Measurements from ENCODE around the gene PPP1R16B.

The PPP1R16B gene

GRCh38 chr20:38770546-38770945 lies 35.0 kb upstream of the PPP1R16B start:
- Histone ChIP-seq H3K4me3 (ENCODE audit: low read depth in 1 of 2, low read length in 2 of 2) (no peak overlapping the region), H3K4me1 (ENCODE audit: control insufficient read depth in 1 of 2, insufficient read depth in 2 of 2, low read length in 2 of 2) (no peaks in the 10 kb centered on the region), H3K36me3 (ENCODE audit: control insufficient read depth in 1 of 2, insufficient read depth in 2 of 2, low read length in 2 of 2) (peaks cover 34 to 71% of the 10 kb centered on the region in 2 donors), H3K27me3 (ENCODE audit: control insufficient read depth in 1 of 2, insufficient read depth in 2 of 2, low read length in 2 of 2) (no peaks in the 10 kb centered on the region), H3K27ac (ENCODE audit: low read depth, low read length) (no peak overlapping the region), H3K9ac (ENCODE audit: low read depth in 1 of 2, low read length in 2 of 2) (no peak overlapping the region), H3K9me3 (ENCODE audit: control insufficient read depth in 1 of 2, low read length in 2 of 2) (peaks cover 0 to 5% of the 10 kb centered on the region in 2 donors)

- no peaks in the 10 kb centered on the region for H3K4me1 ChIP-seq (ENCODE audit: control insufficient read depth in 1 of 2, insufficient read depth in 2 of 2, low read length in 2 of 2)
- H3K27ac ChIP-seq (ENCODE audit: low read depth, low read length) = no peak overlapping the region
- H3K9ac ChIP-seq (ENCODE audit: low read depth in 1 of 2, low read length in 2 of 2) = no peak overlapping the region
- peaks cover 34 to 67% of the 10 kb centered on the region in 2 donors for H3K36me3 ChIP-seq (ENCODE audit: control insufficient read depth in 1 of 2, insufficient read depth in 2 of 2, low read length in 2 of 2)
- H3K9me3 ChIP-seq (ENCODE audit: control insufficient read depth in 1 of 2, low read length in 2 of 2) = peaks cover 0 to 5% of the 10 kb centered on the region in 2 donors
- H3K4me3 ChIP-seq (ENCODE audit: low read depth in 1 of 2, low read length in 2 of 2) = no peak overlapping the region
- H3K27me3 ChIP-seq (ENCODE audit: control insufficient read depth in 1 of 2, insufficient read depth in 2 of 2, low read length in 2 of 2) = no peaks in the 10 kb centered on the region
Observed at GRCh38 chr20:38770970-38771369, 34.5 kb upstream of the PPP1R16B start.

- H3K27ac ChIP-seq (ENCODE audit: low read depth, low read length) = no peak overlapping the region
- H3K4me3 ChIP-seq (ENCODE audit: low read depth in 1 of 2, low read length in 2 of 2) = no peak overlapping the region
- H3K4me1 ChIP-seq (ENCODE audit: control insufficient read depth in 1 of 2, insufficient read depth in 2 of 2, low read length in 2 of 2) = no peaks in the 10 kb centered on the region
- H3K9ac ChIP-seq (ENCODE audit: low read depth in 1 of 2, low read length in 2 of 2) = no peak overlapping the region
- no peaks in the 10 kb centered on the region for H3K27me3 ChIP-seq (ENCODE audit: control insufficient read depth in 1 of 2, insufficient read depth in 2 of 2, low read length in 2 of 2)
- H3K36me3 ChIP-seq (ENCODE audit: control insufficient read depth in 1 of 2, insufficient read depth in 2 of 2, low read length in 2 of 2) = peaks cover 34 to 62% of the 10 kb centered on the region in 2 donors
- H3K9me3 ChIP-seq (ENCODE audit: control insufficient read depth in 1 of 2, low read length in 2 of 2) = peaks cover 0 to 5% of the 10 kb centered on the region in 2 donors
Observed at GRCh38 chr20:38771621-38772020, 33.9 kb upstream of the PPP1R16B start.

GRCh38 chr20:38774167-38774566 lies 31.3 kb upstream of the PPP1R16B start:
- H3K9ac ChIP-seq (ENCODE audit: low read depth in 1 of 2, low read length in 2 of 2) = no peak overlapping the region
- H3K36me3 ChIP-seq (ENCODE audit: control insufficient read depth in 1 of 2, insufficient read depth in 2 of 2, low read length in 2 of 2) = peaks cover 18 to 43% of the 10 kb centered on the region in 2 donors
- H3K9me3 ChIP-seq (ENCODE audit: control insufficient read depth in 1 of 2, low read length in 2 of 2) = peaks cover 0 to 5% of the 10 kb centered on the region in 2 donors
- H3K27ac ChIP-seq (ENCODE audit: low read depth, low read length) = no peak overlapping the region
- H3K4me1 ChIP-seq (ENCODE audit: control insufficient read depth in 1 of 2, insufficient read depth in 2 of 2, low read length in 2 of 2) = no peaks in the 10 kb centered on the region
- no peaks in the 10 kb centered on the region for H3K27me3 ChIP-seq (ENCODE audit: control insufficient read depth in 1 of 2, insufficient read depth in 2 of 2, low read length in 2 of 2)
- no peak overlapping the region for H3K4me3 ChIP-seq (ENCODE audit: low read depth in 1 of 2, low read length in 2 of 2)

- no peaks in the 10 kb centered on the region for H3K27me3 ChIP-seq (ENCODE audit: control insufficient read depth in 1 of 2, insufficient read depth in 2 of 2, low read length in 2 of 2)
- H3K4me3 ChIP-seq (ENCODE audit: low read depth in 1 of 2, low read length in 2 of 2) = no peak overlapping the region
- H3K4me1 ChIP-seq (ENCODE audit: control insufficient read depth in 1 of 2, insufficient read depth in 2 of 2, low read length in 2 of 2) = no peaks in the 10 kb centered on the region
- no peak overlapping the region for H3K9ac ChIP-seq (ENCODE audit: low read depth in 1 of 2, low read length in 2 of 2)
- H3K9me3 ChIP-seq (ENCODE audit: control insufficient read depth in 1 of 2, low read length in 2 of 2) = peaks cover 0 to 5% of the 10 kb centered on the region in 2 donors
- H3K36me3 ChIP-seq (ENCODE audit: control insufficient read depth in 1 of 2, insufficient read depth in 2 of 2, low read length in 2 of 2) = peaks cover 12 to 26% of the 10 kb centered on the region in 2 donors
- H3K27ac ChIP-seq (ENCODE audit: low read depth, low read length) = no peak overlapping the region
Observed at GRCh38 chr20:38776363-38776762, 29.1 kb upstream of the PPP1R16B start.

GRCh38 chr20:38779247-38780097 lies 26.0 kb upstream of the PPP1R16B start:
- Histone ChIP-seq H3K27ac (ENCODE audit: low read depth, low read length) (no peak overlapping the region), H3K4me1 (ENCODE audit: control insufficient read depth in 1 of 2, insufficient read depth in 2 of 2, low read length in 2 of 2) (no peaks in the 10 kb centered on the region), H3K27me3 (ENCODE audit: control insufficient read depth in 1 of 2, insufficient read depth in 2 of 2, low read length in 2 of 2) (no peaks in the 10 kb centered on the region), H3K4me3 (ENCODE audit: low read depth in 1 of 2, low read length in 2 of 2) (no peak overlapping the region), H3K9ac (ENCODE audit: low read depth in 1 of 2, low read length in 2 of 2) (no peak overlapping the region), H3K36me3 (ENCODE audit: control insufficient read depth in 1 of 2, insufficient read depth in 2 of 2, low read length in 2 of 2) (no peaks in the 10 kb centered on the region), H3K9me3 (ENCODE audit: control insufficient read depth in 1 of 2, low read length in 2 of 2) (no peaks in the 10 kb centered on the region)

- H3K27me3 ChIP-seq (ENCODE audit: control insufficient read depth in 1 of 2, insufficient read depth in 2 of 2, low read length in 2 of 2) = no peaks in the 10 kb centered on the region
- no peaks in the 10 kb centered on the region for H3K4me1 ChIP-seq (ENCODE audit: control insufficient read depth in 1 of 2, insufficient read depth in 2 of 2, low read length in 2 of 2)
- no peaks in the 10 kb centered on the region for H3K36me3 ChIP-seq (ENCODE audit: control insufficient read depth in 1 of 2, insufficient read depth in 2 of 2, low read length in 2 of 2)
Observed at GRCh38 chr20:38782275-38782674, 23.2 kb upstream of the PPP1R16B start.

GRCh38 chr20:38787870-38788269 lies 17.6 kb upstream of the PPP1R16B start:
- no peak overlapping the region for H3K4me3 ChIP-seq (ENCODE audit: low read depth in 1 of 2, low read length in 2 of 2)
- no peaks in the 10 kb centered on the region for H3K4me1 ChIP-seq (ENCODE audit: control insufficient read depth in 1 of 2, insufficient read depth in 2 of 2, low read length in 2 of 2)
- H3K36me3 ChIP-seq (ENCODE audit: control insufficient read depth in 1 of 2, insufficient read depth in 2 of 2, low read length in 2 of 2) = no peaks in the 10 kb centered on the region

More at GRCh38 chr20:38782275-38782674, 23.2 kb upstream of the PPP1R16B start:
- no peak overlapping the region for H3K9ac ChIP-seq (ENCODE audit: low read depth in 1 of 2, low read length in 2 of 2)
- H3K27ac ChIP-seq (ENCODE audit: low read depth, low read length) = no peak overlapping the region
- no peaks in the 10 kb centered on the region for H3K9me3 ChIP-seq (ENCODE audit: control insufficient read depth in 1 of 2, low read length in 2 of 2)
- no peak overlapping the region for H3K4me3 ChIP-seq (ENCODE audit: low read depth in 1 of 2, low read length in 2 of 2)

GRCh38 chr20:38789503-38790199 lies 15.8 kb upstream of the PPP1R16B start:
- Histone ChIP-seq H3K9me3 (ENCODE audit: control insufficient read depth in 1 of 2, low read length in 2 of 2) (no peaks in the 10 kb centered on the region), H3K27ac (ENCODE audit: low read depth, low read length) (no peak overlapping the region), H3K4me3 (ENCODE audit: low read depth in 1 of 2, low read length in 2 of 2) (no peak overlapping the region), H3K9ac (ENCODE audit: low read depth in 1 of 2, low read length in 2 of 2) (no peak overlapping the region), H3K36me3 (ENCODE audit: control insufficient read depth in 1 of 2, insufficient read depth in 2 of 2, low read length in 2 of 2) (no peaks in the 10 kb centered on the region), H3K4me1 (ENCODE audit: control insufficient read depth in 1 of 2, insufficient read depth in 2 of 2, low read length in 2 of 2) (no peaks in the 10 kb centered on the region), H3K27me3 (ENCODE audit: control insufficient read depth in 1 of 2, insufficient read depth in 2 of 2, low read length in 2 of 2) (no peaks in the 10 kb centered on the region)

More at GRCh38 chr20:38787870-38788269, 17.6 kb upstream of the PPP1R16B start:
- H3K9me3 ChIP-seq (ENCODE audit: control insufficient read depth in 1 of 2, low read length in 2 of 2) = no peaks in the 10 kb centered on the region
- no peak overlapping the region for H3K9ac ChIP-seq (ENCODE audit: low read depth in 1 of 2, low read length in 2 of 2)
- no peak overlapping the region for H3K27ac ChIP-seq (ENCODE audit: low read depth, low read length)
- no peaks in the 10 kb centered on the region for H3K27me3 ChIP-seq (ENCODE audit: control insufficient read depth in 1 of 2, insufficient read depth in 2 of 2, low read length in 2 of 2)

All from duodenal mucosa (tissue), 2 donors.